A673 (cell line): ENCODE data around the gene IGF1.

Experiments
- CTCF ChIP-seq: fragments of 300-800, 200-600 bp; sonication (generic); conservative IDR thresholded peaks from 2 replicates; pipeline ENCODE4 v1.5.1; 2017; ENCODE audit warnings: low read depth, mild to moderate bottlenecking, antibody characterized with exemption, low read length, moderate library complexity, mixed read lengths
- EZH2 ChIP-seq: fragments of 200-600 bp; sonication (generic); IDR thresholded peaks from 2 replicates; pipeline ENCODE4 v1.6.1; 2017; ENCODE audit warnings: borderline replicate concordance, low read depth, mild to moderate bottlenecking, mixed read lengths, antibody characterized with exemption, low read length; ENCODE audit not compliant: poor library complexity, severe bottlenecking

- TF ChIP-seq CTCF (no peak), EZH2 (no peak)
These were observed 108.3 kb downstream of the IGF1 start for GRCh38 chr12:102372087-102372486.
